HG02610 (cell line): Measurements from ENCODE around the gene ZP3.
"Not testable (repeated sequence)": the region's sequence is repeated elsewhere in the genome, so short reads cannot be mapped to it uniquely, and the experiment has no call there.

Experiments used
- ATAC-seq: cut with Tn5 transposase; IDR thresholded peaks from one replicate; pipeline ENCODE4 v1.9.1; 2021; ENCODE audit warnings: mild to moderate bottlenecking, moderate library complexity; ENCODE audit not compliant: unreplicated experiment

The ZP3 gene

DNA sequence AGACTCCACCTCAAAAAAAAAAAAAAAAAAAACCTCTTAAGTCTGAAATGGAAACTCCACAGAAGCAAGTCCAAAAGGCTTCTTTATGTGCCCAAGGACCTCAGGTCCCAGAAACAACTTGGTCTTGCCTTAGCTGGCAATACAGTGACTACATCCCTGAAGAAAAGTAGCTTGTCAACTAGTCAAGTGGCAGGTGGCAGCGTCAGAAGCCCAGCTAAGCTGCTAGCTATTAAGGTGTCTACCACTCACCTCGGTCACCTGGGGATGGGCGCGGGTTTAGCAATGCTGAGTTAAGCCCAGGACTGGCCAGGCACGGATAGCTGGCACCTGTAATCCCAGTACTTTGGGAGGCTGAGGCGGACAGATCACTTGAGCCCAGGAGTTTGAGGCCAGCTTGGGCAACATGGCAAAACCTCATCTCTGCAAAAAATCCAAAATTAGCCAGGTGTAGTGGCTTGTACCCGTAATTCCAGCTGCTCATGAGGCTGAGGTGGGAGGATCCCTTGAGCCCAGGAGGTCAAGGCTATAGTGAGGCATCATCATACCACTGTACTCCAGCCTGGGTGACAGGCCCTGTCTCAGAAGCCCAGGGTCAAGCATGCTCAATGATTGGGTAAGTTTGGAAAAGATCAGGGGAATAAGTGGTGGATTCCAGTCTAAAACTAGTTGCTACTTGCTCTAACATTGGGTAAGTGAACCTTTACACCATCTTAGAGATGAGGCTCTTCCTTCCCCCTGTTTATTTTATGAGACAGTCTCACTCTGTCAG lies 14.6 kb downstream of the ZP3 start:
- not testable (repeated sequence) for ATAC-seq

DNA sequence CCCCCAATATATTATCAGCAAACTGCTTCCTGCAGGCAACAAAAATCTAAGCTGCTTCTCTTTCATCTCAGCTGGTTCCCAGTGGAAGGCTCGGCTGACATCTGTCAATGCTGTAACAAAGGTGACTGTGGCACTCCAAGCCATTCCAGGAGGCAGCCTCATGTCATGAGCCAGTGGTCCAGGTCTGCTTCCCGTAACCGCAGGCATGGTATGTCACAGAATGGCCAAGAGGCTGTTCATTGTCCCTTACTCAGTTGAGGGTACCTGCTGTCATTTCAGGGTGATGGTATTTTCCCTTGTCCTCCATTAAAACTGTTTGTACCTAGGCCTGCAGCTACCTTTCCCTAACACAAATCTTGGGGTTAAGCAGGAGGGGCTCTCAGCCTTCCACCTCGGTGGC lies 15.7 kb downstream of the ZP3 start:
- not testable (repeated sequence) for ATAC-seq

DNA sequence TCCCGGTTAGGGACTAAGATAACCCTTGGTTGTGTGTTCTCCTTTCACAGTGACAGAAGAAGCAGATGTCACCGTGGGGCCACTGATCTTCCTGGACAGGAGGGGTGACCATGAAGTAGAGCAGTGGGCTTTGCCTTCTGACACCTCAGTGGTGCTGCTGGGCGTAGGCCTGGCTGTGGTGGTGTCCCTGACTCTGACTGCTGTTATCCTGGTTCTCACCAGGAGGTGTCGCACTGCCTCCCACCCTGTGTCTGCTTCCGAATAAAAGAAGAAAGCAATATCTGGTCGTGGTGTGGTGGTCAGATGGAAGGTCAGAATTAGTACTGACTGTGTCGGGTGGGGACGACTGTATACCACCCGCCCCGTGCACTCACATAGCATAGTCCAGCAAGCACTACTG lies 17.0 kb downstream of the ZP3 start:
- ATAC-seq, result peak; percentile 33

DNA sequence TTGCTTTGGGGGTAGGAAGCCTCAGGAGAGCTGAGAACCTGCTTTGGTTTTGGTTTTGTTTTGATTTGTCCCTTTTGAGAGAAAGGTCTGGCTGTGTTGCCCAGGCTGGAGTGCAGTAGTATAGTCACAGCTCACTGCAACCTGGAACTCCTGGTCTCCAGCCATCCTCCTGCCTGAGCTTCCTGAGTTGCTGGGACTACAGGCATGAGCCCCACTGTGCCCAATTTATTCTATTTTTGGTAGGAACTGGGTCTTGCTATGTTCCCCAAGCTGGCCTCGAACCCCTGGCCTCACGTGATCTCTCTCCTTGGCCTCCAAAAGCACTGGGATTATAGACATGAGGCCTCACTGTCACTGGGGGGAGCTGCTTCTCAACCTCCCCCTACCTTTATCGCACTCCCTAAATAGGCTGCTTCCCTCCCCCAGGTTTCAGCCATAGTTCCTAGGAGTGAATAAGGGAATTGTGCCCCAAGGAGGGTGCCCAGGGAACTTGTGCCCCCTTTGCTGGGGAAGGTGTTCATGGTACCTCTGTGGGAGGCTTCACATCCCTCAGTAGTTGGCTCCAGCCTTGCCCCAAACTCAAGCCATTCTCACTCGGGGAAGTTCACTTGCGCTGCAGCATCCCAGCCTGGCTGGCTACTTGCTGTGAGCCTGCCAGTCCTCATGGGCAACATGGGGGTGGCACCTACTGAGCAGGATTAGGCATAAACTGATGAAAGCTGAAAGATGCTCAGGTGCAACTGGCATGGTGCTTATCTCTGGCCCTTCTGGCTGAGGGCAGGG lies 18.1 kb downstream of the ZP3 start:
- not testable (repeated sequence) for ATAC-seq

DNA sequence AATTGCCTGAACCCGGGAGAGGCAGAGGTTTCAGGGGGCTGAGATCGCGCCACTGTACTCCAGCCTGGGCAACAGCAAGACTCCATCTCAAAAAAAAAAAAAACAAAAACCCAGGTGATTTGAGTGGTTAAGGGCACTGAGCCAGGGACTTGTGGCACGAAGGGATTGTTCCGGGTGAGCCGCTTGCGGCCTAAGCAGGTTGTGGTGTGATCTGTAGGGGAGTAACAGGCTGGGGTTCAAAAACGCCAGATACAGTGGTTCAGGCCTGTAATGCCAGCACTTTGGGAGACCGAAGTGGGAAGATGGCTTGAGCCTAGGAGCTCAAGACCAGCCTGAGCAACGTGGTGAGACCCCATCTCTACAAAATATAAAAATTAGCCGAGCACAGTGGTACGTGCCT lies 19.1 kb downstream of the ZP3 start:
- ATAC-seq, result peak; percentile 47

DNA sequence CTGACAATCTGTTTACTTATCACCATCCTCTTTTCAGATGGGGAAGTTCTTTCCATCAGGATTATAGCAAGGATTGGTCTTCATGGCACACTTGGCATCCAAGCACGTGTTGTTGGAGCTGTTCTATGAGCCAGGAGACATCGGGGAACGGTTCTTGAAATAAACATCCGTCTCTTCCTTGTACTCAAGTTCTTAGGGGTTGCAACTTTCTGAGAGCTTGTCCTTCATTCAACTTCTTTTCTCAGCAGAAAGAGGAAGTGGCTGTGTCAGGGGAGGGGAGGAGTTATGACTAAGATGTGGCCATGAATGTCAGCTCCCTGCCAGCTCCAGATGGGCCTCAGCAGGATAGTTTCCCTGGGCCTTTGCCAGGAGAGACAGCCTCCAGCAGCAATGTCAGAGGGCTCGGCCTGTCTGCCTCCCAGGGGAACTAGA lies 20.8 kb downstream of the ZP3 start:
- ATAC-seq, result peak; percentile 92

DNA sequence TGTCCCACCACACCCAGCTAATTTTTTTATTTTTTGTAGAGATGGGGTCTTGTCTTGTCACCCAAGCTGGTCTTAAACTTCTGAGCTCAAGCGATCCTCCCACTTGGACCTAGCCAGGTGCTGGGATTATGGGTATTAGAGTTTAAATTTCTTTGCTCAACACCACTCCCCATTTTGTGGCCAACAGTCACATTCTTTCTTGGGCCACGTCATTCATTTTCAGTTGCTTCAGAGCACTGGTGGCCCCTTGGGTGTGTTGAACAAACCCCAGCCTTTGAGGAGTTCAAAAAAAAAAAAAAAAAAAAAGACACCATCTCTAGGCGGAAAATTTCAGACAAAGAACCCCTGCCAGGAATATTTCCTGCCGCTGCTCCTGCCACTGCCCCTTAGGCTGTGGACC lies 32.3 kb downstream of the ZP3 start:
- not testable (repeated sequence) for ATAC-seq

DNA sequence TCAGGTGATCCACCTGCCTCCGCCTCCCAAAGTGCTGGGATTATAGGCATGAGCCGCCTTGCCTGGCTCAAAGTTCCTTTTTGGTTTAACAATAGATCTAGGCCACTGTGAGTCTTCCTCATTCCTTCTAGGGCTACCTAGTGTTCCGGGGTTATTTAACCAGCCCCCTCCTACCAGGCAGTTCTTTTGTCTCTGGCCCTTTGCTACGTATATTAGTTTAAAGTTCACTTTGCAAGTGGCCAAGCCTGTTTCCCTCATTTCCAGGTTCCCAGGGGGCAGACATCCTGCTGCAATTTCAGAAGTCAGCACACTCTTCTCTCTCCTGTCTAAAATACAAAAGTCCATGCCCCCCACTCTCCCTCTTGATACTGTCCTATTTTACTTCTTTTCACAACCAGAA lies 33.8 kb downstream of the ZP3 start:
- not testable (repeated sequence) for ATAC-seq

DNA sequence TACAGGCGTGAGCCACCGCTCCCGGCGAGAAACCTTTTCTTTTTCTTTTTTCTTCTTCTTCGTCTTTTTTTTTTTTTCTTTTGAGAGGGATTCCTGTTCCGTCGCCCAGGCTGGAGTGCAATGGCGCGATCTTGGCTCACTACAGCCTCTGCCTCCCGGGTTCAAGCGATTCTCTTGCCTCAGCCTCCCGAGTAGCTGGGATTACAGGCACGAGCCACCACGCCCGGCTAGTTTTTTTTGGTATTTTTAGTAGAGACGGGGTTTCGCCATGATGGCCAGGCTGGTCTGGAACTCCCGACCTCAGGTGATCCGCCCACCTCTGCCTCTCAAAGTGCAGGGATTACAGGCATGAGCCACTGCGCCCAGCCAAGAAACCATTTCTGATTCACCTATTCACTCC lies 36.0 kb downstream of the ZP3 start:
- ATAC-seq, result not testable (repeated sequence)

DNA sequence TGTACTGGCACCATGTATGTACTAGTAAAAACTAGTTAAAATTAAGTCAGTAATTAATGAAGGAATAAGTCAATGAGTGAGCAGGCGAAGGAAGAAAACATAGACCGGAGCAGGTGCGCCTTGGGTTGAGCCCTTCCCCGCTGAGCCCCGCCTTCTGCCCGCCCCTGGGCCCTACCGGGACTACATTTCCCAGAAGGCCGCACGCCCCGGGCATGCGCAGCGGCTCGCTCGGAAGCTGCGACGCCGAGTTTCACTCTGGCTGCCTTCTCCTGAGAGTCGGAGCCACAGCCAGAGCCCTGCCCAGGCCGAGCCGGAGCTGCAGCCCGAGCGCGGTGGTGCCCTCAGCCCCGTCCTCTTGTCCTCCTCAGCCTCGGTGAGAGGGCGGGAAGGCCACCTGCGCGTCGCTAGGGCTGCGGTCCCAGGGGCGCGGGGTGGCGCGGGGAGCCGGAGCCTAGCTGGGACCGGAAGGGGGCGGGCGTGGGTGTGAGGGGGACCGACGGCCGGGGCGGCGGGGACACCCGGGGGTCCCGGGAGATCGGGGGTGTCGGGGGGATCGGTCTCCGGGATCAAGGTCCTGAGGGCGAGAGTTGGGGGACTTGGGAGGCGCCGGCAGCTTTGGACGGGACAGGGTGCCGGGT lies 36.8 kb downstream of the ZP3 start, which contains the start of gene DTX2:
TSS of gene DTX2 (plus strand) at position 246 of the 638 bp plus-strand sequence. CDS start 18,801 bp downstream, outside the sequence.
- peak; percentile 95 for ATAC-seq

DNA sequence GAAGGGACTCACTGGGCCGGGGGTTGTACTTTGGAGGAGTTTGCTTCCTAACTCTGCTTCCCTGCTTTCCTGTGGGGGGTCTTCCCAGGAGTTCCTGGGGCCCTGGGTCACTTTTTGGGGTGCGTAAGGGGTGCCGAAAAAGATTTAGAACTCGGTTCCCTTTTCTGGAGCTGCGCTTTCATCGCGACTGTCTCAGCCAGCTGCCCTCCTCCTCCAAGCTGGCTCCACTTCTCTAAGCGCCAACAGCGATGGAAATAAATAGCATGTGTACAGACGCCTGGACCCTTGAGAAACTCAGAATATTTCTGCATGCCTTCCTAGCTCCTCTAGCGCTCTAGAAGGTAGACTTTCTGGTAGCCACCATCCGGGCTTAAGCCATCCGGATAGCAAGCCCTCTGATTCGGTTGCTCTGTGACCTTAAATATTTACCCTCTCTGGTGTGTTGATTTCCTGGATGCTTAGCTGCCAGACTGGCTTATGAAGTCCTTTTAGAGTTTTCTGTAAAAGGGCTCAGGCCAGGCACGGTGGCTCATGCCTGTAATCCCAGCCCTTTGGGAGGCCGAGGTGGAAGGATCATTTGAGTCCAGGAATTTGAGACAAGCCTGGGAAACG lies 37.6 kb downstream of the ZP3 start:
- not testable (repeated sequence) for ATAC-seq

DNA sequence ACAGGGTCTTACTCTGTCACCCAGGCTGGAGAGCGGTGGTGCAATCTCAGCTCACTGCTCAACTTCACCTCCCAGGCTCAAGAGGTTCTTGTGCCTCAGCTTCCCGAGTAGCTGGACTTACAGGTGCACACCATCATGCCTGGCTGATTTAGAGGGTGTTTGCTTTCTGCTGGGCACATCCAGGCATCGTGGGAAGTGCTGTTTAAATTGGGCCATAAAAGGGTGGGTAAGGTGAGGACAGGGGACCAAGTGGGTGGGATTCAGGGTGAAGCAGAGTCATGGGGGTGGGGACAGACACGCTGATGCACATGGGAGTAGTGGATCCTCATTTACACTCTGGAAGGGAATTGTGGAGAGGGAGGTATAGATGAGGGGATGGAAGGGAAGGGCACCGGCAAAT lies 40.2 kb downstream of the ZP3 start:
- ATAC-seq, result not testable (repeated sequence)

DNA sequence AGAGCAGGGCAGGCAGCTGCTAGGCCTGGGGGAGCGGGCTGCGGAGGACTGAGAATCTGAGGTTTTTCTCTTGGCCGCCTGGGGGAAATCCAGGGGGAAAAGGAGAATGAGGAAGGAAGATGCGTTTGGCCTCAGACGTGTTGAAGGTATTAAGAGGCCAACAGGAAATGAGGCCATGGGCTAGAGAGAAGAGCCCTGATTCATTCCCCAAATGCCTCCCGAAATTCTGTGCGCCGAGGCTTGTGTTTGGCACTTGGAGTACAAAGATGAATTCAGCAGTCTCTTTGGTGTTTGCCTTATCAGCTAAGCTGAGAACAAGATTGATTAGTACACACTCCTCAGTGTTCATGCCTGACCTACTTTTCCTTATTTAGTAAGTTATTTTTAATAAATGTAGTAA lies 41.2 kb downstream of the ZP3 start:
- peak; percentile 22 for ATAC-seq

DNA sequence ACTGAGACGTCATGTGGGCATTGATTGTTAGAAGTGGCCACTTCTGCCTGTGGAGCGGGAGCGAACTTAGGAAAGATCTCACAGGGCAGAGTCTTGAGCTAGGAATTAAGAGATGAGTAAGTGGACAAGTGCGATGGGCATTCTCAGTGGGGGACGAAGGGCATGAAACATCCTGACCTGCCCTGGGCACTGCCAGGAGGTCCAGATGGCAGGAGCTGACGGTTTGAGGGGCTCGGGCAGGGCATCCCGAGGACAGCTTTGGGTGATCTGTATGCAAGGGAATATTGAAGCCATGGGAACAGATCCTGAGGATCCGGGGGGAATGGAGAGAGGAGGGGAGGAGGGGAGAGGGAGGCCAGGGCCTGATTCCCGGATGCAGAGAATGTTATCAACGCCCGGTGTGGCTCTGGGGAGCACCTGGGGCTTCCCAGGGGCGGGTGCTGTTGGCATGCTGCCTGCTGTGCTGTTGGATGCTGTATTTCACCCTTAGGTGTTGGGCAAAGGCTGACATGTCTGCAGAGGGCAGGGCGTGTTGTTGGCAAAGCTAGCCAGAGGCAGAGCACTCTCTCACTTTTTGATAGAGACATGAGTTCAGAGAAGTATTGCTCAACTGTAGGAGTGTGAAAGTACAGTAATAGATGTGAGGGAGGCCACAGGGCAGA lies 43.1 kb downstream of the ZP3 start:
- ATAC-seq, result not testable (repeated sequence)

DNA sequence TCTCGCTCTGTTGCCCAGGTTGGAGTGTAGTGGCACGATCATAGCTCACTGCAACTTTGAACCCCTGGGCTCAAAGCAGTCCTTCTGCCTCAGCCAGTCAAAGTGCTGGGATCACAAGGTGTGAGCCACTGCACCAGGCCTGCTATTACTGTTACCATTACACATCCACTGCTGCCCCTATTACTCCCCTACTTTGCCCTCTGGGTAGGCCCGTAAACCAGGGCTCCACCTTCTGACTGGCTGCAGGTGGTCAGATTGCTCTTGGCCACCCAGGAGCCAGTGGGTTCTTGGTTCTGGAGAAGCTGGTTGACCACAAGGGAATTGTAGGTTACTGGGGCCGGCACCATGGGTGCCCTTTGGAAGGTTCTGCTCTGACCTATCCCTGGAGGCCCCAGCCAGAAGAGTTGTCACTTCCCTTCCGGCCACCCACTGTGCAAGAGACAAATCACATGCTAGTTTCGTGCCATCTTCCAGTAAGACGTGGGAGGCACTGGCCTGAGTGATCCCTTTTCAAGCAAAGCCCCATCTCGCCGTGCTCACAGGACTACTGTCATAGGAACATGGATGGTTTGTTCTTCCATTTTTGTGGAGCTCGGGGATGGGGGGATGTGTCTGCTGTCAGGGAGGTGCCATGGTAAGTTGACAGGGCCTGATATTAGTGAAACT lies 46.9 kb downstream of the ZP3 start:
- ATAC-seq, result not testable (repeated sequence)

DNA sequence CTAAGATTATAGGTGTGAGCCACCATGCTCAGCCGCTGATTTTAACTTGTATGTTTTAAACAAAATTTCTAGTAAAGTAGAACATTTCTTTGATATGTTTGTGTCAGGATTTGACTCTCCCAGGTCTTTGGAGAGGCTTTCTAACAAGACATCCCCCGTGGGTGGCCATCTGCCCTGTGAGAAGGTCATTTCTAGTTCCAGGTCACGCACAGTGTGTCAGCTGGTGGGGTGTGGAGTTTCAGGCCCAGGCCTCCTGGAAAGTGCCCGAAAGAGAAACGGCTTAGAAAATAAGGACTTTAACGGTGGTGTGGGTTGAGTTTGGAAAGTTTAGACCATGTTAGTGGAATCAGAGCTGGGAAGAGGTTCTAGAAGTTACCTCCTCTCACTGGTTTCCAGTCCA lies 48.3 kb downstream of the ZP3 start:
- not testable (repeated sequence) for ATAC-seq

DNA sequence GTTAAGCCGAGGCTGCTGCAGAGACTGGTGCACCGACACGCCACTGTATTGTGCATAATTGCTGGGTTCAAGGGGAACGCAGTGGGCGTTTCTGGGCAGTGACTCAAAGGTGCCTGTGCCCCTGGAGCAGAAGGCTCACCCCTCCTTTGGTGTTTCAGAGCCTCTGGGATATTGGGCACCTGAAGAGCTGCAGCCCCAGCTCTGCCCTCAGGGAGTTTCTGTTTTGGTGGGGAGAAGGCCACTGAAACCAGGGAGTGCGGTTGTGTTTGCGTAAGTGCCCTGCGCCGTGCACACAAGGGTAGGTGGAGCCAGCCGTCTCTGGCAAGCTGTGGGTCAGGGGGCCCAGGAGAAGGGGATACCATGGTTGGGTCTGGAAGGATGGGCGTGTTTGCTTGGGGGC lies 51.5 kb downstream of the ZP3 start:
- not testable (repeated sequence) for ATAC-seq

DNA sequence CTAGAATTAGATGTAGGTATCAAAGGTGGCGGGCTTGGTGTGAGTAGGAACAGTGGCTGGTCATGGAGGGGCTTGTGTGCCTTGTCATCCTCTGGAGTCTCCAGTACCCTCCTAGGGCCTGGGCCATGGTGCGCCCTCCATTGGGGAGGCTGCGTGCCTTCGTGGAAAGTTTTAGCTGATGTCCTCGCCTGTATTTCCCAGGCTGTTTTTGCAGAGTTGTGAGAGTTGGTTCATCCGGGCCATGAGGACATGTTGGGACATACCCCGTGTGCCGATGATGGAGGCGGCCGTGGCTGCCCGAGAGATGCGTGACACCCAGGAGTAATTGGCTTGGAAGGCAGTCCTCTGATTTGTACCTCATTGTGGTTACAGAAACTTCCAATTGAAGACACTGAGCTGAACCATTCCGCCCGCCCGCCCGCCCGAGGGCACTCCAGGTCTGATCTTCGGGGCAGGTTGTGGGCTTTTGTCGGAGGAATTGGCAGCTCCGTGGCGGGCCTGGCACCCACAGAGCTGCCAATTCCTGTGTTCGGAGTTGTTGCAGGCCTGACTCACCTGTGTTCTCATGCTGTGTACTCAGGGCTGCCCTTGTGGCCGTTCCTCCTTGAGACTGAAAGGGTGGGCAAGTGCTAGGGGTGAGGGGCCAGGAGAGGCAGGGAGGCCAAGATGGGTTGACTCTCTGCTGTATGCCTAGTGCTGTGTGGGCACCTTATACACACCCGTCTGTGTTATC lies 52.2 kb downstream of the ZP3 start:
- ATAC-seq, result not testable (repeated sequence)

DNA sequence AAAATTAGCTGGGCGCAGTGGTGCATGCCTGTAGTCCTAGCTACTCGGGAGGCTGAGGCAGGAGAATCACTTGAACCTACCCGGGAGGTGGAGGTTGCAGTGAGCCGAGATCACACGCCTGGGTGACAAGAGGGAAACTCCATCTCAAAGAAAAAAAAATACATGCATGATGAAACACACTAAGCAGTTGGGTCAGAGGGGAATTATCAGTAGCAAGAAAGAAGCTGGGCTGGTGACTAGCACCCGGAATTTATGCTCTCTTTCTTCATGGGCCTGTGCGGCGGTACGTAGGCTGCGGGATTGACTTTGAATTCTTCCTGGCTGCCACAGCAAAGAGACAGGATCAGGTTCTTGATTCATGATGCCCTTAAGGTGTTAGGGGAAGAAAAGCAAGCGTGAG lies 54.9 kb downstream of the ZP3 start:
- ATAC-seq, result peak; percentile 62
